ENCODE results near the gene C1orf74. TPM values are rescaled to one million over a fixed set of nuclear protein-coding genes. Genes with fewer than 3 reads are reported as not detected.

The C1orf74 gene
- total and polyA plus RNA-seq, 10 donors, result 0.96 to 2.7 (median 1.7) TPM

GRCh38 chr1:209759829-209760359, 24.5 kb downstream of the C1orf74 start:
- intact Hi-C loops (cut with DNase I; ENCODE audit: low total_unique reads), result no loop called here
- no peak for DNase-seq
- Histone ChIP-seq H3K27me3 (replicated peaks in 1 of 7) (no peaks in the 10 kb centered on the region), H3K9me3 (no peaks in the 10 kb centered on the region), H3K27ac (peak overlapping the region in 3 of 8 donors; percentile 94 to 97 (median 96)), H3K36me3 (peaks cover 0 to 67% (median 50%) of the 10 kb centered on the region in 6 donors), H3K4me1 (peaks cover 29 to 100% (median 62%) of the 10 kb centered on the region in 6 donors), H3K4me3 (no peak overlapping the region)
- TF ChIP-seq CTCF (IDR thresholded peaks at IDR 0.05 in 8 of 11, conservative IDR thresholded peaks at IDR 0.05 in 3 of 11) (no peak), POLR2A (IDR thresholded peaks at IDR 0.05) (no peak), POLR2AphosphoS5 (IDR thresholded peaks at IDR 0.05) (no peak)
- 90 to 96% (median 95%) methylated on average over 11 to 12 of the region's 12 CpGs for WGBS, 5 donors

GRCh38 chr1:209758400-209758799, 26.0 kb downstream of the C1orf74 start:
- no peak for TF ChIP-seq POLR2A (IDR thresholded peaks at IDR 0.05)
- TF ChIP-seq CTCF (IDR thresholded peaks at IDR 0.05 in 8 of 11, conservative IDR thresholded peaks at IDR 0.05 in 3 of 11), result no peak
- TF ChIP-seq POLR2AphosphoS5 (IDR thresholded peaks at IDR 0.05), result no peak
- H3K27me3 ChIP-seq (replicated peaks in 1 of 7), result no peaks in the 10 kb centered on the region
- peaks cover 30 to 94% (median 67%) of the 10 kb centered on the region in 6 donors for H3K4me1 ChIP-seq
- peak overlapping the region; percentile 16 to 97 (median 90) for H3K27ac ChIP-seq
- 32 to 50% (median 42%) methylated on average over 3 of the region's 3 CpGs for WGBS, 5 donors
- no peak for DNase-seq
- intact Hi-C loops (cut with DNase I; ENCODE audit: low total_unique reads), result no loop called here
- H3K4me3 ChIP-seq, result peak overlapping the region in 6 of 8 donors; percentile 50 to 82 (median 53)
- no peaks in the 10 kb centered on the region for H3K9me3 ChIP-seq
- peaks cover 0 to 52% (median 41%) of the 10 kb centered on the region in 6 donors for H3K36me3 ChIP-seq

- Histone ChIP-seq H3K36me3 (peaks cover 0 to 36% (median 25%) of the 10 kb centered on the region in 6 donors), H3K27me3 (replicated peaks in 1 of 7) (no peaks in the 10 kb centered on the region), H3K27ac (peak overlapping the region; percentile 79 to 97 (median 90)), H3K4me3 (peak overlapping the region; percentile 37 to 82 (median 52)), H3K9me3 (no peaks in the 10 kb centered on the region), H3K4me1 (peaks cover 37 to 94% (median 70%) of the 10 kb centered on the region in 6 donors)
- WGBS, 5 donors, result 28 to 45% (median 32%) methylated on average over 5 of the region's 5 CpGs
- DNase-seq, result peak; percentile 88
- intact Hi-C loops (cut with DNase I; ENCODE audit: low total_unique reads), result no loop called here
- TF ChIP-seq CTCF (IDR thresholded peaks at IDR 0.05 in 8 of 11, conservative IDR thresholded peaks at IDR 0.05 in 3 of 11), result no peak
- TF ChIP-seq POLR2AphosphoS5 (IDR thresholded peaks at IDR 0.05), result peak in 2 of 3 donors; percentile 39 to 69
Measured at GRCh38 chr1:209756615-209757445, 27.5 kb downstream of the C1orf74 start.
